Ishikawa (cell line): ENCODE data around the gene HPD.

ENCODE experiments used
- CEBPB ChIP-seq: IDR thresholded peaks from 2 replicates; pipeline ENCODE4 v1.6.1; 2012
- CREB1 ChIP-seq: IDR thresholded peaks from 2 replicates; pipeline ENCODE4 v1.6.1; 2012; ENCODE audit warnings: low read depth
- EGR1 ChIP-seq: IDR thresholded peaks from 2 replicates; pipeline ENCODE4 v1.6.1; 2012
- EP300 ChIP-seq: IDR thresholded peaks from 2 replicates; pipeline ENCODE4 v1.6.1; 2012; ENCODE audit warnings: borderline replicate concordance
- FOXM1 ChIP-seq: IDR thresholded peaks from 2 replicates; pipeline ENCODE4 v1.6.1; 2012; ENCODE audit warnings: low read depth, borderline replicate concordance
- MAX ChIP-seq: IDR thresholded peaks from 2 replicates; pipeline ENCODE4 v1.6.1; 2012
- NFIC ChIP-seq: IDR thresholded peaks from 2 replicates; pipeline ENCODE4 v1.6.1; 2012
- RAD21 ChIP-seq: IDR thresholded peaks from 2 replicates; pipeline ENCODE4 v1.6.1; 2012; ENCODE audit warnings: low read depth
- REST ChIP-seq: IDR thresholded peaks from 2 replicates; pipeline ENCODE4 v1.6.1; 2012; ENCODE audit warnings: low read depth, mild to moderate bottlenecking
- TAF1 ChIP-seq: IDR thresholded peaks from 2 replicates; pipeline ENCODE4 v1.6.1; 2012; ENCODE audit warnings: low read depth, mild to moderate bottlenecking
- TCF12 ChIP-seq: IDR thresholded peaks from 2 replicates; pipeline ENCODE4 v1.6.1; 2012; ENCODE audit warnings: low read depth
- TEAD4 ChIP-seq: IDR thresholded peaks from 2 replicates; pipeline ENCODE4 v1.6.1; 2012
- USF1 ChIP-seq: IDR thresholded peaks from 2 replicates; pipeline ENCODE4 v1.6.1; 2012
- YY1 ChIP-seq: IDR thresholded peaks from 2 replicates; pipeline ENCODE4 v1.6.1; 2012; ENCODE audit warnings: low read depth
- ZBTB7A ChIP-seq: IDR thresholded peaks from 2 replicates; pipeline ENCODE4 v1.6.1; 2012; ENCODE audit warnings: low read depth

The HPD gene

GRCh38 chr12:121811434-121812319 lies 47.0 kb downstream of the HPD start:
- TF ChIP-seq YY1 (no peak), RAD21 (peak; percentile 60; the same call in 1 of the 2 replicates), EGR1 (no peak), TCF12 (peak; percentile 15; the same call in 1 of the 2 replicates), USF1 (no peak), TAF1 (no peak), EP300 (peak; percentile 34; the same call in 1 of the 2 replicates), ZBTB7A (peak; percentile 70; the same call in 1 of the 2 replicates), CREB1 (no peak), CEBPB (no peak), TEAD4 (no peak), REST (no peak), FOXM1 (no peak), MAX (no peak), NFIC (no peak)

GRCh38 chr12:121810833-121811433 lies 47.7 kb downstream of the HPD start:
- TF ChIP-seq FOXM1: no peak
- no peak for TF ChIP-seq NFIC
- no peak for TF ChIP-seq TAF1
- no peak for TF ChIP-seq EP300
- no peak for TF ChIP-seq TEAD4
- TF ChIP-seq YY1: no peak
- TF ChIP-seq REST: no peak
- TF ChIP-seq CREB1: no peak
- no peak for TF ChIP-seq CEBPB
- TF ChIP-seq USF1: no peak
- TF ChIP-seq RAD21: no peak

GRCh38 chr12:121810234-121810817 lies 48.3 kb downstream of the HPD start:
- TF ChIP-seq YY1 (no peak), ZBTB7A (no peak), CEBPB (no peak), EGR1 (no peak), TCF12 (no peak), NFIC (no peak), REST (no peak), FOXM1 (no peak), MAX (no peak), CREB1 (no peak)

- TF ChIP-seq CEBPB (no peak), USF1 (no peak), TAF1 (no peak), CREB1 (no peak), YY1 (no peak), TCF12 (no peak), MAX (no peak), ZBTB7A (no peak), RAD21 (no peak), NFIC (no peak), EP300 (no peak), REST (no peak), TEAD4 (no peak), EGR1 (no peak), FOXM1 (no peak)
Observed at GRCh38 chr12:121809712-121810116, 48.9 kb downstream of the HPD start.
